Muscle layer of duodenum (tissue), 2 donors: ENCODE results near the gene PEX26.
"Not testable (repeated sequence)": the region's sequence is repeated elsewhere in the genome, so short reads cannot be mapped to it uniquely, and the experiment has no call there.

ENCODE experiments used
- H3K27ac ChIP-seq: one replicate; pipeline ENCODE4 v1.7.0; 2013; ENCODE audit warnings: mild to moderate bottlenecking, low read length
- H3K27me3 ChIP-seq: one replicate; pipeline ENCODE4 v1.7.0; 2013; ENCODE audit warnings: low read depth, mild to moderate bottlenecking, control low read depth, low read length
- H3K36me3 ChIP-seq, 2 donors: one replicate each; pipeline ENCODE4 v1.7.0; 2013; ENCODE audit warnings: low read length in 2 of 2, control low read depth in 1 of 2, mild to moderate bottlenecking in 1 of 2; ENCODE audit not compliant: insufficient read depth in 2 of 2, control insufficient read depth in 1 of 2
- H3K4me1 ChIP-seq, 2 donors: one replicate each; pipeline ENCODE4 v1.7.0; 2013; ENCODE audit warnings: low read length in 2 of 2, mild to moderate bottlenecking in 2 of 2, control low read depth in 1 of 2, moderate library complexity in 1 of 2; ENCODE audit not compliant: insufficient read depth in 2 of 2, control insufficient read depth in 1 of 2
- H3K4me3 ChIP-seq, 2 donors: one replicate each; pipeline ENCODE4 v1.7.0; 2013; ENCODE audit warnings: low read length in 2 of 2, low read depth in 1 of 2, mild to moderate bottlenecking in 1 of 2
- H3K9me3 ChIP-seq, 2 donors: one replicate each; pipeline ENCODE4 v1.7.0; 2013; ENCODE audit warnings: low read length in 2 of 2, control low read depth in 1 of 2, mild to moderate bottlenecking in 1 of 2; ENCODE audit not compliant: control insufficient read depth in 1 of 2
- donor health status: healthy.

Gene PEX26

DNA sequence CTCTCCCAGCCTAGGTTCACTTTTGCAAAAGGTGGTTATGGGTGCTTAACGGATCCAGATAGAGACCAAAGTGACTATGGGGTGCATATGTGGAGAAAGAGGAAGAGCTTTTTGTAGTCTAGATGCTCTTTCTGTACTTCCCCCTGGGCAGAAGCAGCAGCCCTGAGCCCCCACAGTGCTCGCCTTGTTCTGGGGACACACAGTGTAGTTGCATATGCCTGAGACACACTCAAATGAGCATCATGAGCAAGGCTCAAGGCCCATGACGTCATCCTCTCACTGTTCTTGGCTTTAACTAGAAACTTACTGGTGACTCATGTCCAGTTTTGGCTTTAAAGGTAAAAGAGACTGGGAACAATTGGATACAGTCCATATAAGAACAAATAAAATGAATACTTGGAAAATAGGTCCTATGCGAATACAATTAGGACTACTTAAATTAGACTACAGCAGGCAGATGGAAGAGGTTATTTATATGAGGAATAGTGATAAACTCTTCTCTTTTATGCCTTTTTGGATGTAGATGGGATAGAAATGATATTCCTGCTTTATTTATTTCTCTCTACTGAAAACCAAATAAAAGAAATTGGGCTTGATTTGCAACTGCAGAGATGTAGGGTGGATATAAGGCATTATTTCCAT, 20.1 kb upstream of the PEX26 start:
- Histone ChIP-seq H3K9me3 (no peaks in the 10 kb centered on the region), H3K4me3 (peak overlapping the region in 1 of 2 donors; percentile 6), H3K36me3 (no peaks in the 10 kb centered on the region), H3K27ac (peak overlapping the region; percentile 91), H3K27me3 (no peaks in the 10 kb centered on the region), H3K4me1 (peaks cover 11 to 12% of the 10 kb centered on the region in 2 donors)

- Histone ChIP-seq H3K27me3 (no peaks in the 10 kb centered on the region), H3K27ac (peak overlapping the region; percentile 75), H3K36me3 (no peaks in the 10 kb centered on the region), H3K4me1 (peaks cover 11 to 12% of the 10 kb centered on the region in 2 donors), H3K9me3 (no peaks in the 10 kb centered on the region), H3K4me3 (no peak overlapping the region)
Measured at GRCh38 chr22:18058371-18059093, 19.3 kb upstream of the PEX26 start.

DNA sequence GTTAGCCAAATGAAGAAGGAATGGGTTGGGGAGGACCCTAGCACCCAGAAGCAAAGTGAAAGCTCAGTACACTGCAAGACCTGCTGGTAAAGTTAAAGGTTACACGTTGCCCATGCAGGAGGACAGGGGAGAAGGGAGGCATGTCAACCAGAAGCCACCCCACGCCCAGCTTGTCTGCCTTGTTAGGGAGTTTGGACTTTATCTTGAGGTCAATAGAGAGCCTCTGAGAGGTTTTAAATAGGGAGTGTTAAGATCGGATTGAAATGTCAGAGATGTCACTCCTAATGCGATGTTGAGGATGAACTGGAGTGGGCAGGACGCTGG, 18.7 kb upstream of the PEX26 start:
- H3K27ac ChIP-seq, result no peak overlapping the region
- H3K9me3 ChIP-seq, result no peaks in the 10 kb centered on the region
- H3K4me3 ChIP-seq, result no peak overlapping the region
- H3K27me3 ChIP-seq, result no peaks in the 10 kb centered on the region
- H3K36me3 ChIP-seq, result no peaks in the 10 kb centered on the region
- peaks cover 11 to 12% of the 10 kb centered on the region in 2 donors for H3K4me1 ChIP-seq

GRCh38 chr22:18059473-18059872, 18.3 kb upstream of the PEX26 start:
- Histone ChIP-seq H3K27ac (no peak overlapping the region), H3K27me3 (no peaks in the 10 kb centered on the region), H3K36me3 (no peaks in the 10 kb centered on the region), H3K4me1 (peaks cover 11 to 12% of the 10 kb centered on the region in 2 donors), H3K4me3 (no peak overlapping the region), H3K9me3 (no peaks in the 10 kb centered on the region)

DNA sequence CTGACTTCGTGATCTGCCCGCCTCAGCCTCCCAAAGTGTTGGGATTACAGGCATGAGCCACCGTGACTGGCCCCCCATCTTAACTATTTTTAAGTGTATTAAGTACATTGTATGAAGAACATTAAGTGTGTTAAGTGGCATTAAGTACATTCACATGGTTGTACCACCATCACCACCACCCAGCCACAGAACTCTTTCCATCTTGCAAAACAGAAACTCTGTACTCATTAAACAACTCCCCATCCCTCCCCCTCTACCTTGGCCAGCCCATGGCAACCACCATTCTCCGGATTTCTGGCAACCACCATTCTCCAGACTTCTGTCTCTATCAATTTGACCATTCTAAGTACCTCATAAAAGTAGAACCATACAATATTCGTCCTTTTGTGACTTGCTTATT, 17.8 kb upstream of the PEX26 start:
- Histone ChIP-seq H3K27me3 (no peaks in the 10 kb centered on the region), H3K4me1 (peaks cover 11 to 12% of the 10 kb centered on the region in 2 donors), H3K4me3 (no peak overlapping the region), H3K27ac (no peak overlapping the region), H3K36me3 (no peaks in the 10 kb centered on the region), H3K9me3 (no peaks in the 10 kb centered on the region)

GRCh38 chr22:18060646-18061620, 16.9 kb upstream of the PEX26 start:
- H3K9me3 ChIP-seq, result no peaks in the 10 kb centered on the region
- peaks cover 9 to 11% of the 10 kb centered on the region in 2 donors for H3K4me1 ChIP-seq
- H3K27ac ChIP-seq, result peak overlapping the region; percentile 48
- no peak overlapping the region for H3K4me3 ChIP-seq
- no peaks in the 10 kb centered on the region for H3K36me3 ChIP-seq
- no peaks in the 10 kb centered on the region for H3K27me3 ChIP-seq

GRCh38 chr22:18062421-18062820, 15.4 kb upstream of the PEX26 start:
- Histone ChIP-seq H3K36me3 (no peaks in the 10 kb centered on the region), H3K4me3 (no peak overlapping the region), H3K27ac (no peak overlapping the region), H3K4me1 (peaks cover 0 to 5% of the 10 kb centered on the region in 2 donors), H3K27me3 (no peaks in the 10 kb centered on the region), H3K9me3 (no peaks in the 10 kb centered on the region)

DNA sequence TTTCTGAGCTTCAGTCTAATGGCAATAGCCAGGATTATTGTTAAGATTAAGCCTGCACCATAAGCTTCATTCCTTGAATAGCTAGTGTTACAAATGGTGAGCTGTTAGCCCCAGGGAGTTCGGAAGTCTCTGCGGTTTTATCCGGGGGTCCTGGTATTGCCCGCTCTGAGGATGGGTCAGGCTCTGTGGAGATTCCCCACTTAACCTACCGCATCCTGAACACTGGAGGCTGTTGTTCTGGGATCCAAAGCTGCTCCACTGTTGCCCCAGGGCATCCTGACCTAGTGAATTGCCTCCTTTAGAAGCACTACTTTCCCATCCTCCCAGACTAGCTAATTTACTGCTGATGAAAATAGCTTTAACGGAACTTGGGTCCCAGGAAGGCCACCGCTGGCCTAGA, 14.5 kb upstream of the PEX26 start:
- H3K9me3 ChIP-seq, result no peaks in the 10 kb centered on the region
- no peak overlapping the region for H3K27ac ChIP-seq
- peaks cover 0 to 3% of the 10 kb centered on the region in 2 donors for H3K4me1 ChIP-seq

GRCh38 chr22:18063715-18064114, 14.1 kb upstream of the PEX26 start:
- not testable (repeated sequence) for H3K27me3 ChIP-seq, H3K27ac ChIP-seq, H3K9me3 ChIP-seq, H3K4me1 ChIP-seq, H3K4me3 ChIP-seq, H3K36me3 ChIP-seq

More for the DNA sequence above, 14.5 kb upstream of the PEX26 start:
- Histone ChIP-seq H3K4me3 (no peak overlapping the region), H3K27me3 (no peaks in the 10 kb centered on the region), H3K36me3 (no peaks in the 10 kb centered on the region)

DNA sequence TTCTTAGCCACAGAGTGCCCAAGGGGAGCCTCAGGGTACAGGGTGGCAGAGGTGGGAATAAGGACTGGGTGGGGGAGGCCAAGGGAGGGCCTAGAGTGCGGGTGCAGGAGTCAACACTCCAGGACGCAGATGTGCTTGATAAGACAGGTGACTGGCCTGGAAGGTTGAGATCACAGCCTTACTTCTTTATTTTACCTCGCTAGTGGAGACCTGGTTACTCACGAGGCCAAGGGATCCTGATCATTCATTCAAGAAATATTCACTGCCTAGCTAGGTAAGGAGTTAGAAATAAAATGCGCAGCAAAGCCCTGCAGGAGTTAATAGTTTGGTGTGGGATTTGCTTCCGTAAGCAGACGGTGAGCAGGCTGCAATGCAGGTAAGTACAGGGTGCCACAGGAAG, 13.2 kb upstream of the PEX26 start:
- Histone ChIP-seq H3K9me3 (no peaks in the 10 kb centered on the region), H3K4me1 (peaks cover 0 to 3% of the 10 kb centered on the region in 2 donors), H3K36me3 (no peaks in the 10 kb centered on the region), H3K4me3 (no peak overlapping the region), H3K27me3 (no peaks in the 10 kb centered on the region), H3K27ac (no peak overlapping the region)

DNA sequence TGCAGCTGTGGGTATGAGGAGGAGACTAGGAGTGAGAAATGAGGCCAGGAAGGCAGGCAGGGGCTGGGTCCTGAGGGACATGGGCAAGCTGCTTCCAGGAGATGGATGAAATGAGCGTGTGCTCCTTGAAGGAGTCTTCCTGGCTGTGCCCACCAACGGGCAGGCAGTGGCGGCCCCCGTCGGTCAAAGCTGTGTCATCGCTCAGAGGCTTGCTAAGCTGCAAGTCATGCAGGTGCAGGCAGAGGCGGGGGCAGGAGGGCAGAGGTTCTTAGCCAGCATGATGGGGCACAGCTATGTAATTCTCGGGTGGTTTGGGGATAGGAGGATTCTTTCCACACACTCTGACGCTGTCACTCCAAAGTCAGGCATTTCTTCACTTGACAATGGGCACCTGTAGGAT, 12.5 kb upstream of the PEX26 start:
- H3K9me3 ChIP-seq, result no peaks in the 10 kb centered on the region
- no peak overlapping the region for H3K27ac ChIP-seq
- no peak overlapping the region for H3K4me3 ChIP-seq
- H3K27me3 ChIP-seq, result no peaks in the 10 kb centered on the region
- H3K36me3 ChIP-seq, result no peaks in the 10 kb centered on the region
- peaks cover 0 to 3% of the 10 kb centered on the region in 2 donors for H3K4me1 ChIP-seq
